KMS-11 (cell line): ENCODE results near the gene SHB.

Experiments
- H2AFZ ChIP-seq: fragments of 200-600 bp; sonication (generic); 2 replicates; pipeline ENCODE4 v1.6.1; 2016; ENCODE audit warnings: antibody characterized with exemption, mixed run types, low read depth
- H3K27ac ChIP-seq: fragments of 200-600 bp; sonication (generic); 2 replicates; pipeline ENCODE4 v1.6.1; 2016; ENCODE audit warnings: mild to moderate bottlenecking, mixed run types
- H3K27me3 ChIP-seq: fragments of 200-600 bp; sonication (generic); 2 replicates; pipeline ENCODE4 v1.6.1; 2017; ENCODE audit warnings: mild to moderate bottlenecking, low read depth, mixed run types, moderate library complexity; ENCODE audit not compliant: insufficient read depth
- H3K36me3 ChIP-seq: fragments of 200-600 bp; sonication (generic); 2 replicates; pipeline ENCODE4 v1.6.1; 2017; ENCODE audit warnings: mild to moderate bottlenecking, mixed run types; ENCODE audit not compliant: insufficient read depth
- H3K4me1 ChIP-seq: fragments of 200-600 bp; sonication (generic); 2 replicates; pipeline ENCODE4 v1.6.1; 2016; ENCODE audit warnings: mild to moderate bottlenecking, low read depth, mixed run types; ENCODE audit not compliant: poor library complexity, severe bottlenecking
- H3K4me2 ChIP-seq: fragments of 200-600 bp; sonication (generic); 2 replicates; pipeline ENCODE4 v1.7.0; 2016; ENCODE audit warnings: mild to moderate bottlenecking, mixed run types
- H3K4me3 ChIP-seq: fragments of 200-600 bp; sonication (generic); IDR thresholded peaks from 2 replicates; pipeline ENCODE4 v1.6.1; 2017; ENCODE audit warnings: low read depth, low read length, mixed read lengths; ENCODE audit not compliant: insufficient read depth
- H3K79me2 ChIP-seq: fragments of 200-600 bp; sonication (generic); 2 replicates; pipeline ENCODE4 v1.6.1; 2016; ENCODE audit warnings: low read depth, mixed run types; ENCODE audit not compliant: insufficient read depth
- H3K9ac ChIP-seq: fragments of 200-600 bp; sonication (generic); 2 replicates; pipeline ENCODE4 v1.6.1; 2016; ENCODE audit warnings: mild to moderate bottlenecking, mixed run types
- H4K20me1 ChIP-seq: fragments of 200-600 bp; sonication (generic); 2 replicates; pipeline ENCODE4 v1.6.1; 2016; ENCODE audit warnings: mild to moderate bottlenecking, mixed run types; ENCODE audit not compliant: insufficient read depth
- CTCF ChIP-seq: fragments of 200-600 bp; sonication (generic); conservative IDR thresholded peaks from 2 replicates; pipeline ENCODE4 v1.6.1; 2017; ENCODE audit warnings: low read depth, mild to moderate bottlenecking, antibody characterized with exemption, low read length, moderate library complexity, mixed read lengths

The SHB gene

GRCh38 chr9:37908283-37908682, 160.7 kb downstream of the SHB start:
- TF ChIP-seq CTCF = no peak
- 0 out of 2 replicates have a peak, but pooled peaks cover 1% of the 10 kb centered on the region for H3K79me2 ChIP-seq
- H3K36me3 ChIP-seq = no peaks in the 10 kb centered on the region
- no peak overlapping the region for H3K9ac ChIP-seq
- no peaks in the 10 kb centered on the region for H3K27me3 ChIP-seq
- no peak overlapping the region for H3K4me3 ChIP-seq
- no peak overlapping the region for H3K4me2 ChIP-seq
- H3K27ac ChIP-seq = no peak overlapping the region
- H3K4me1 ChIP-seq = no peaks in the 10 kb centered on the region
- no peaks in the 10 kb centered on the region for H4K20me1 ChIP-seq
- no peak overlapping the region for H2AFZ ChIP-seq

- Histone ChIP-seq H3K27me3 (no peaks in the 10 kb centered on the region), H3K4me3 (no peak overlapping the region), H4K20me1 (no peaks in the 10 kb centered on the region), H3K79me2 (peaks cover 18% of the 10 kb centered on the region), H2AFZ (no peak overlapping the region), H3K27ac (no peak overlapping the region), H3K4me2 (no peak overlapping the region), H3K9ac (no peak overlapping the region), H3K36me3 (no peaks in the 10 kb centered on the region), H3K4me1 (peaks cover 10% of the 10 kb centered on the region)
- no peak for TF ChIP-seq CTCF
Observed at GRCh38 chr9:37906312-37907239, 162.5 kb downstream of the SHB start.

GRCh38 chr9:37905776-37906175, 163.3 kb downstream of the SHB start:
- H3K9ac ChIP-seq = no peak overlapping the region
- peaks cover 14% of the 10 kb centered on the region for H3K4me1 ChIP-seq
- no peak overlapping the region for H3K4me3 ChIP-seq
- no peak overlapping the region for H3K27ac ChIP-seq
- no peaks in the 10 kb centered on the region for H4K20me1 ChIP-seq
- H3K27me3 ChIP-seq = no peaks in the 10 kb centered on the region
- no peak for TF ChIP-seq CTCF
- H3K4me2 ChIP-seq = no peak overlapping the region
- peaks cover 26% of the 10 kb centered on the region for H3K79me2 ChIP-seq
- no peak overlapping the region for H2AFZ ChIP-seq
- H3K36me3 ChIP-seq = no peaks in the 10 kb centered on the region

GRCh38 chr9:37905131-37905505, 163.9 kb downstream of the SHB start:
- H4K20me1 ChIP-seq = no peaks in the 10 kb centered on the region
- TF ChIP-seq CTCF = no peak
- H2AFZ ChIP-seq = peak overlapping the region; percentile 89; the same call in 1 of the 2 replicates
- H3K27ac ChIP-seq = no peak overlapping the region
- H3K4me3 ChIP-seq = no peak overlapping the region
- H3K4me2 ChIP-seq = peak overlapping the region; percentile 47; the same call in 1 of the 2 replicates
- no peak overlapping the region for H3K9ac ChIP-seq
- peaks cover 31% of the 10 kb centered on the region for H3K79me2 ChIP-seq
- no peaks in the 10 kb centered on the region for H3K27me3 ChIP-seq
- H3K36me3 ChIP-seq = no peaks in the 10 kb centered on the region
- peaks cover 14% of the 10 kb centered on the region for H3K4me1 ChIP-seq
